ENCODE results near the gene LIPT2.

DNA sequence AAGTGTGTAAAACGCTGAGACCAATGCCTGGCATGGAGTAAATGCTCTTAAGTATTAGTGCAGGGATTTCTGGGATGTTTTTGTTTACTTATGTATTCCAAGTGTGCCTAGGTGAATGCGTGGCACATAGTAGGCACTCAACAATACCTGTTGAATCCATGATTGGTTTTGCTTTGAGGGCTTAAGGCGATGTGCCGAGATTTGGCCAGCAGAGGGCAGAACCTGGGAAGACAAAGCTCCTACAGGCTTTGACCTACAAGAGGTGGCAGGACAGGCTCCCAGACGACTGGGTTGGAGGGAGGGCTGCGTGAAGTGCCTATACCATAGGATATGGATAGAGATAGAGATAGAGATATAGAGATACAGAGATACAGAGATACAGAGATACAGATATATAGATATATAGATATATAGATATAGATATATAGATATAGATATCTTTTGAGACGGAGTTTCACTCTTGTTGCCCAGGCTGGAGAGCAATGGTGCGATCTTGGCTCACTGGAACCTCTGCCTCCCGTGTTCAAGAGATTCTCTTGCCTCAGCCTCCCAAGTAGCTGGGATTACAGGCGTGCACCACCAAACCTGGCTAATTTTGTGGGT lies 40.0 kb downstream of the LIPT2 start:
- TF ChIP-seq NFRKB (IDR thresholded peaks at IDR 0.05) (no peak), SUZ12 (IDR thresholded peaks at IDR 0.05) (no peak), FOXM1 (IDR thresholded peaks at IDR 0.05; ENCODE audit: borderline replicate concordance) (no peak), HDGF (IDR thresholded peaks at IDR 0.05; ENCODE audit: borderline replicate concordance) (no peak), LEF1 (IDR thresholded peaks at IDR 0.05; ENCODE audit: borderline replicate concordance) (no peak), BHLHE40 (IDR thresholded peaks at IDR 0.05; ENCODE audit: borderline replicate concordance) (no peak), SP1 (IDR thresholded peaks at IDR 0.05) (no peak), TARDBP (IDR thresholded peaks at IDR 0.05) (no peak), CTBP1 (IDR thresholded peaks at IDR 0.05; ENCODE audit: borderline replicate concordance) (no peak), FOXK2 (IDR thresholded peaks at IDR 0.05) (no peak)
